HG02981 (cell line): Measurements from ENCODE around the gene NPHS1.
"Not testable (repeated sequence)": the region's sequence is repeated elsewhere in the genome, so short reads cannot be mapped to it uniquely, and the experiment has no call there.

Experiments
- ATAC-seq: cut with Tn5 transposase; IDR thresholded peaks from one replicate; pipeline ENCODE4 v1.9.1; 2021; ENCODE audit warnings: mild to moderate bottlenecking, moderate library complexity; ENCODE audit not compliant: unreplicated experiment

The NPHS1 gene, protein sequence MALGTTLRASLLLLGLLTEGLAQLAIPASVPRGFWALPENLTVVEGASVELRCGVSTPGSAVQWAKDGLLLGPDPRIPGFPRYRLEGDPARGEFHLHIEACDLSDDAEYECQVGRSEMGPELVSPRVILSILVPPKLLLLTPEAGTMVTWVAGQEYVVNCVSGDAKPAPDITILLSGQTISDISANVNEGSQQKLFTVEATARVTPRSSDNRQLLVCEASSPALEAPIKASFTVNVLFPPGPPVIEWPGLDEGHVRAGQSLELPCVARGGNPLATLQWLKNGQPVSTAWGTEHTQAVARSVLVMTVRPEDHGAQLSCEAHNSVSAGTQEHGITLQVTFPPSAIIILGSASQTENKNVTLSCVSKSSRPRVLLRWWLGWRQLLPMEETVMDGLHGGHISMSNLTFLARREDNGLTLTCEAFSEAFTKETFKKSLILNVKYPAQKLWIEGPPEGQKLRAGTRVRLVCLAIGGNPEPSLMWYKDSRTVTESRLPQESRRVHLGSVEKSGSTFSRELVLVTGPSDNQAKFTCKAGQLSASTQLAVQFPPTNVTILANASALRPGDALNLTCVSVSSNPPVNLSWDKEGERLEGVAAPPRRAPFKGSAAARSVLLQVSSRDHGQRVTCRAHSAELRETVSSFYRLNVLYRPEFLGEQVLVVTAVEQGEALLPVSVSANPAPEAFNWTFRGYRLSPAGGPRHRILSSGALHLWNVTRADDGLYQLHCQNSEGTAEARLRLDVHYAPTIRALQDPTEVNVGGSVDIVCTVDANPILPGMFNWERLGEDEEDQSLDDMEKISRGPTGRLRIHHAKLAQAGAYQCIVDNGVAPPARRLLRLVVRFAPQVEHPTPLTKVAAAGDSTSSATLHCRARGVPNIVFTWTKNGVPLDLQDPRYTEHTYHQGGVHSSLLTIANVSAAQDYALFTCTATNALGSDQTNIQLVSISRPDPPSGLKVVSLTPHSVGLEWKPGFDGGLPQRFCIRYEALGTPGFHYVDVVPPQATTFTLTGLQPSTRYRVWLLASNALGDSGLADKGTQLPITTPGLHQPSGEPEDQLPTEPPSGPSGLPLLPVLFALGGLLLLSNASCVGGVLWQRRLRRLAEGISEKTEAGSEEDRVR (N-terminal part only)

GRCh38 chr19:35852029-35852780, at the start of gene NPHS1:
TSS of gene NPHS1 (minus strand) at chr19:35852504. CDS start at chr19:35851837, 667 bp downstream.
- no peak for ATAC-seq

DNA sequence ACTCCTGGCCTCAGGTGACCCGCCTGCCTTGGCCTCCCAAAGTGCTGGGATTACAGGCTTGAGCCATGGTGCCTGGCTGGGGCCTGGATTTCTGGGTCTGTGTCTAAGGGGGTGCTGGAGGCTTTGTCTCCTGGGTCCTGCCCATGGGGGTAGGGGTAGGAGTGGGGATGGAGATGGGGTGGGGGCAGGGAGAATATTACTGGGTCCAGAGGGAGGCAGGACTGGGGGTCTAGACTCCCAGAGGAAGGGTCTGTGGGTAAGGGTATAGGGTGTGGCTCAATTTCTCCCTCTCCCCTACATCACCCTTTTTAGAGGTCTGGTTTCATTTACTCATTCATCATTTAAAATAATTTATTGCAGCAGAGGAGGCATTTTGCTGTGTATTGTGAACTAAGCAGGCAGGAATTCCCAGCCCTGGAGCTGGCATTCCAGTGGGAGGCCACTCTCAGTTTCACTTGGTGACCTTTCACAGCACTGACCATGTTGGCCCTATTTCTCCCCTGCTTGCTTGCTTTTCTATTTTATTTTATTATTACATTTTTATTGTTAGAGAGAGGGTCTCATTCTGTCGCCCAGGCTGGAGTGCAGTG, 48.8 kb upstream of the NPHS1 start:
- no peak for ATAC-seq

GRCh38 chr19:35899547-35900214, 47.4 kb upstream of the NPHS1 start:
- ATAC-seq = peak; percentile 38

GRCh38 chr19:35898499-35898809, 46.1 kb upstream of the NPHS1 start:
- no peak for ATAC-seq

- no peak for ATAC-seq
Observed at GRCh38 chr19:35897706-35898451, 45.6 kb upstream of the NPHS1 start.

DNA sequence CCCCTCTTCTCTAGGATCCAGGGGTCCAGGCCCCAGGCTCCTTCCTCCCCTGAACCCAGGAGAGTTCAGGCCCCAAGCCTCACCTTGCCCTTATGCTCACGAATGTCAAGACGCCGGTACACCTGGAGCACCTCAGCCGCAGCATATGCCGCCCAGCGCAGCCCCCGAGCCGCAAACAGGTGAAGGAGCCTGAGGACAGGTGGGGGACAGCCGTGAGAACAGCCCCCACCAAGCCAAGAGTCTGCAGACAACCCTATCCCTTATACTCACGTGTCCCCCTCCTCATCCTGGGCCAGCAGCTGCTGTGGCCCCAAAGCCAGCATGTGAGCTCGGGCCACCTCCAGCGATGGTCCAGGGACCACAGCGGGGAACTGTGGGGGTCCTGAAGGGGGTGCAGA, 44.3 kb upstream of the NPHS1 start:
- ATAC-seq = no peak

- no peak for ATAC-seq
Observed at GRCh38 chr19:35895911-35896642, 43.8 kb upstream of the NPHS1 start.

DNA sequence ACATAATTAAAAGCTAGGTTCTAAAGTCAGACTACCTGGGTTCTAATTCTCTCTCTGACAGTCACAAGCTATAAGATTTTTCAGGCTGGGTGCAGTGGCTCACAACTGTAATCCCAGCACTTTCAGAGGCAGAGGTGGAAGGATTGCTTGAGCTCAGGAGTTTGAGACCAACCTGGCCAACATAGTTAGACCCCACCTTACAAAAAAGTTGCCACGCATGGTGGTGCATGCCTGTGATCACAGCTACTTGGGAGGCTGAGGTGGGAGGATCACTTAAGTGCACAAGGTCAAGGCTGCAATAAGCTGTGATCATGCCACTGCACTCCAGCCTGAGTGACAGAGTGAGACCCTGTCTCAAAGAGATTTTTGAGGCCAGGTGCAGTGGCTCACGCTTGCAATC, 42.0 kb upstream of the NPHS1 start:
- ATAC-seq = no peak

DNA sequence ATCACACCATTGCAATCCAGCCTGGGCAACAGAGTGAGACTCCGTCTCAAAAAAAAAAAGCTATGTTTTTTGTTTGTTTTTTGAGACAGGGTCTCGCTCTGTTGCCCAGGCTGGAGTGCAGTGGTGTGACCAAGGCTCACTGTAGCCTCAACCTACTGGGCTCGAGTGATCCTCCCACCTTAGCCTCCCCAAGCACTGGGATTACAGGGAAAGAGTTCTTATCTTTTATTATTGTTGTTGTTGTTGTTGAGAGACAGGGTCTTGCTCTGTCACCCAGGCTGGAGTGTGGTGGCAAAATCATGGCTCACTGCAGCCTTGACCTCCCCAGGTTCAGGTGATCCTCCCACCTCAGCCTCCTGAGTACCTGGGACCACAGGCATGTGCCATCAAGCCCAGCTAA, 39.5 kb upstream of the NPHS1 start:
- ATAC-seq = not testable (repeated sequence)

DNA sequence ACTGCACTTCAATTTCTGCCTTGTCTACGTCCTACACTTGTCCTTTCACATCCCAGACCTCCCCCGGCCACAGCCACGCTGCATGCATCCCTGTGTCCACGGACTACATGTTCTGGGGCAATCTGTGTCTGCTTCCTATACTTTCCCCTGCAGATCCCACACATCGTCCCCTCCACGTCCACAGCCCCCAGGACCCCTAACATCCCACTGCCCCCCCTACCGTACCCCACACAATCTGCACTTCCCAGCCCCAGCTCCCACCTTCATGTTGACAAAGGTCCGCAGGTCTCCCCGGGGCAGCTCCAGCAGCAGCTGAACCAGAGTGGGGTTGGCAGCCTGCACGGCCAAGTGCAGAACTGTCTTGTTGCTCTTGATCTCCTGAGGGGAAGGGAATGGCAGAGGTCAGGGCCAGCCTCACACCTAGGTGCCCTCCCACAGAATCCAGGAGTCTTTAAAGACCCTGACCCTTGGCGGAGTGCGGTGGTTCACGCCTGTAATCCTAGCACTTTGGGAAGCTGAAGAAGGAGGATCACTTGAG, 37.9 kb upstream of the NPHS1 start:
- ATAC-seq = no peak

GRCh38 chr19:35889370-35890112, 37.2 kb upstream of the NPHS1 start:
- ATAC-seq = no peak

DNA sequence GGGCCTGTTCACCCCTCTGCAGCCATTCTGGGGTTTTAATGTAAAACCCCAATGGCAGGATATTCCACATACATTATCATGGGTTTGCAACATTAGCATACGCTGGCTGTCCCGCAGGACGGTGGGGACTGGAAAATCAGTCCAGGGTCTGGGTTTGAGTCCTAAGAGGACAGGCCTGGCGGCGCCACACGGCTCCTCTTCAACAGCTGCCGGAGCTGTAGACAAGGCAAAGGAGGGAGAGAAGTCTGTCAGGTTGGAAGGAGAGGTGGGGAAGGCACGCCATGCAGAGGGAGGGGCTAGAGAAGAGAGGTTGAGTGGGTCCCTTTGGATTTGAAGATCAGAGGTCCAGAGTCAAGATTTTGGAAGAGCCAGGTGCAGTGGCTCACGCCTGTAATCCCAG, 36.1 kb upstream of the NPHS1 start:
- no peak for ATAC-seq

- no peak for ATAC-seq
Observed at GRCh38 chr19:35887197-35887596, 34.9 kb upstream of the NPHS1 start.

DNA sequence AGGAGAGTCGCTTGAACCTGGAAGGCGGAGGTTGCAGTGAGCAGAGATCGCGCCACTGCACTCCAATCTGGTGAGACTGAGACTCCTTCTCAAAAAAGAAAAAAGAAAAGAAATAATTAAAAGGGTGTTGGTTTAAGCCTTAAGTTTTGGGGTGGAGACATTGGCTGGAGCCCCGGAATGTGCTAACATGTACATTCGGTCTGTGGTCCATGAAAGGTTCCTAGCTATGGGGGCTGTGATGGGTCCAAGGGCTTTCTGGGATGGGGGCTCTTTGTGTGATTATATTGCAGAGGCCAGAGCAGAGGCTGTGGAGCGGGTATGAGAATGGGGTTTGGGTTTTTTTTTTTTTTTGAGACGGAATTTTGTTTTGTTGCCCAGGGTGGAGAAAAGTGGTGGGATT, 33.6 kb upstream of the NPHS1 start:
- ATAC-seq = no peak

DNA sequence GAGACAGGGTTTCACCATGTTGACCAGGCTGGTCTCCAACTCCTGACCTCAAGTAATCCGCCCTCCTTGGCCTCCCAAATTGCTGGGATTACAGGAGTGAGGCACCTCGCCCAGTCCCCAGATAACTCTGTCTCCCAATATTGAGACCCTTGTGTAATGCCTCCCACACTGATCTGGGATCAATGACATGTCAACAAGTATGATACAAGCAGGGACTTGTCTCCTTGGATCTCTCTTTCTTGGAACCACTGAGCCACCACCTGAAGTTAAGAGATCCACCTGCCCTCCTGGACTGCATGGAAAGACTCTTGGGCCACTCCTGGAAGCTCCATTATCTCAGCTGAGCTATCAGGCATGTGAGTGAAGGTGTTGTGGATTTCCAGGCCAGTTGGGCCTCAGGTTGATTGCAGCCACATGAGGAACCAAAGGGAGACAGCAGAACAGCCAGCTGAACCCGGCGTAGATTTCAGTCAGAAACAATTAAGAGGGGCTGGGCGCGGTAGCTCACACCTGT, 33.0 kb upstream of the NPHS1 start:
- ATAC-seq = no peak

DNA sequence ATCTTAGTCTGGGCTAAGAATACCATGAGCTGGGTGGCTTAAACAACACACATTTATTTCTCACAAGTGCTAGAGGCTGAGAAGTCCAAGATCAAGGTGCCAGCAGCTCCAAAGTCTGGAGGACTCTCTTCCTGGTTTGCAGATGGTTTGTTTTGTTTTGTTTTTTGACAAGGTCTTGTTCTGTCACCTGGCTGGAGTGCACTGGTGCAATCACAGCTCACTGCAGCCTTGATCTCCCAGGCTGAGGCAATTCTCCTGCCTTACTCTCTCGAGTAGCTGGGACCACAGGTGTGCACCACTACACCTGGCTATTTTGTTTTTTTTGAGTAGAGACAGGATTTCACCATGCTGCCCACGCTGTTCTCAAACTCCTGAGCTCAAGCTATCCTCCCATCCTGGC, 31.6 kb upstream of the NPHS1 start:
- ATAC-seq = no peak

- ATAC-seq = no peak
Observed at GRCh38 chr19:35882114-35882832, 30.0 kb upstream of the NPHS1 start.
